ENCODE results near the gene SP4. TPM values are rescaled to one million over a fixed set of nuclear protein-coding genes. Genes with fewer than 3 reads are reported as not detected.

Gene SP4
- total RNA-seq, 4 donors from 2014 or later = 8.0 to 44.9 (median 14.0) TPM

DNA sequence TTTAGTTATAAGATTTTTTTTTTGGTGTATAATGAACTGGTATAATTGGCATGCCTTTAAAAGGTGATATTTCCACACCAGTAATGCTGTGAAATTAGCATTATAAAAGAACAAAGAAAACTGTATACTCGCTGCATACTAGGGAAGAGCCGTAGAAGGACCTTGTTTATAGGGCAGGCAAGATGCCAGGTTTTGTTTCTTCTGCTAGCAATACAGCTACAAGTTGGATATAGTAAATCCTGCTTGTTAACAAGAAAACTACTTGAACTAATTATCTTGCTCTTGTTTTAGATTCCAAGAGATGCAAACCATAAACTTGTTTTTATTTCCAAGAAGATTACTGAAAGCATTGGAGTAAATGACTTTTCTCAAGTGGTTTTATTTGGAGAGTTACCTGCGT, 116.8 kb downstream of the SP4 start:
- Histone ChIP-seq H3K27ac (replicated peaks in 1 of 4) (peak overlapping the region in 2 of 4 donors; percentile 61 to 78), H3K27me3 (peaks cover 0 to 12% (median 0%) of the 10 kb centered on the region in 4 donors), H3K4me1 (peaks cover 13 to 31% (median 16%) of the 10 kb centered on the region in 4 donors), H3K4me3 (peak overlapping the region; percentile 61 to 74 (median 68)), H3K36me3 (no peaks in the 10 kb centered on the region), H3K9me3 (no peaks in the 10 kb centered on the region)
- intact Hi-C loops (cut with DNase I) = loop anchor here (10.0 kb wide), 1 partner anchor 230 kb away; no protein-coding TSS in a partner anchor
- no peak for TF ChIP-seq EP300 (IDR thresholded peaks at IDR 0.05)
- TF ChIP-seq POLR2A (IDR thresholded peaks at IDR 0.05; ENCODE audit: low read depth) = no peak
- no peak for TF ChIP-seq POLR2AphosphoS5 (IDR thresholded peaks at IDR 0.05)
- TF ChIP-seq, protein P1, sequence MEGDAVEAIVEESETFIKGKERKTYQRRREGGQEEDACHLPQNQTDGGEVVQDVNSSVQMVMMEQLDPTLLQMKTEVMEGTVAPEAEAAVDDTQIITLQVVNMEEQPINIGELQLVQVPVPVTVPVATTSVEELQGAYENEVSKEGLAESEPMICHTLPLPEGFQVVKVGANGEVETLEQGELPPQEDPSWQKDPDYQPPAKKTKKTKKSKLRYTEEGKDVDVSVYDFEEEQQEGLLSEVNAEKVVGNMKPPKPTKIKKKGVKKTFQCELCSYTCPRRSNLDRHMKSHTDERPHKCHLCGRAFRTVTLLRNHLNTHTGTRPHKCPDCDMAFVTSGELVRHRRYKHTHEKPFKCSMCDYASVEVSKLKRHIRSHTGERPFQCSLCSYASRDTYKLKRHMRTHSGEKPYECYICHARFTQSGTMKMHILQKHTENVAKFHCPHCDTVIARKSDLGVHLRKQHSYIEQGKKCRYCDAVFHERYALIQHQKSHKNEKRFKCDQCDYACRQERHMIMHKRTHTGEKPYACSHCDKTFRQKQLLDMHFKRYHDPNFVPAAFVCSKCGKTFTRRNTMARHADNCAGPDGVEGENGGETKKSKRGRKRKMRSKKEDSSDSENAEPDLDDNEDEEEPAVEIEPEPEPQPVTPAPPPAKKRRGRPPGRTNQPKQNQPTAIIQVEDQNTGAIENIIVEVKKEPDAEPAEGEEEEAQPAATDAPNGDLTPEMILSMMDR (IDR thresholded peaks at IDR 0.05) = no peak
- 58% methylated on average over 3 of the region's 3 CpGs for WGBS
- DNase-seq (ENCODE audit: extremely low spot score) = no peak

DNA sequence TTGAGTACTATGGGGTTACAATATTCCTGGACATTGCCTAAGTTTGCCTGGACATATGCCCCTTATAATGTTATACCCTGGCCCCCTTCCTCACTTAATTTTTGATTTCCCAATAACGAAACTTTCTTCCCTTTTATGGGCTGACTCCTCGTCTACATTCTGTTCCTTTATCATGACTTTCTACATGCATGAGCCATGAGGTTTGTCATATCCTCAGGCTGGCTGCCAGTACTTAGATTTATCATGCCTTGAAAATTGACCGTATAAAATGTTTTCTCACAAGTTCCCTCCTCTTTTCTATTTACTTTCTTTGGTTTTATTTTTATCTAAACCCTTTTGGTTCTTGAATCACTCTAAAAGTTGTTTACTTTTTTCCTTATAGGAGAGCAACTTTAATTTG, 119.6 kb downstream of the SP4 start:
- H3K9me3 ChIP-seq = no peaks in the 10 kb centered on the region
- H3K4me1 ChIP-seq = peaks cover 13 to 29% (median 15%) of the 10 kb centered on the region in 4 donors
- intact Hi-C loops (cut with DNase I) = loop anchor here (10.0 kb wide), 1 partner anchor 227 kb away; no protein-coding TSS in a partner anchor
- no peaks in the 10 kb centered on the region for H3K36me3 ChIP-seq
- no peak for DNase-seq (ENCODE audit: extremely low spot score)
- H3K27ac ChIP-seq (replicated peaks in 1 of 4) = no peak overlapping the region
- no peak overlapping the region for H3K4me3 ChIP-seq
- H3K27me3 ChIP-seq = peaks cover 0 to 12% (median 0%) of the 10 kb centered on the region in 4 donors
- WGBS = 54% methylated on average over 3 of the region's 3 CpGs
- TF ChIP-seq POLR2AphosphoS5 (IDR thresholded peaks at IDR 0.05) (no peak), POLR2A (IDR thresholded peaks at IDR 0.05; ENCODE audit: low read depth) (no peak)

DNA sequence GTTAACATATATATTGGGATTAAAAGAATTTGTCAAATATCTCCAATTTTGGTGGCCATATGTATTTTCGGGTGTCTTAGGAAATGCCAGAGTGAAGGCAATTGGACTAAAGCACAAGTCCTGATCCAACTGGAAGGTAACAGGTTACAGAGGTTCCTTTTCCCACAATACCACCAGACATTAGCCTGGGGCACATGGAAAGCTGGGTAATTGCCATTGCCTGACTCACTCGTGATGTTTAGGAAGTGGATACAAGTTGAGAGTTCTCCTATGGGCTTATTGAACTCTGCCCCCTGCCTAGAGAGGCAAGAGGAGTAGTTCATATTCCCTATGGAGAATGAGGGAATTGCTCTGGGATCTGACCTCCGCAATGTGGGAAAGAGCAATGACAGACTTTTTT, 120.6 kb downstream of the SP4 start:
- no peak for TF ChIP-seq EP300 (IDR thresholded peaks at IDR 0.05)
- TF ChIP-seq, protein P1 (IDR thresholded peaks at IDR 0.05) = no peak
- Histone ChIP-seq H3K4me1 (peaks cover 5 to 19% (median 5%) of the 10 kb centered on the region in 4 donors), H3K36me3 (no peaks in the 10 kb centered on the region), H3K27me3 (peaks cover 0 to 2% (median 0%) of the 10 kb centered on the region in 4 donors), H3K4me3 (no peak overlapping the region), H3K9me3 (no peaks in the 10 kb centered on the region), H3K27ac (replicated peaks in 1 of 4) (no peak overlapping the region)
- intact Hi-C loops (cut with DNase I) = loop anchor here (10.0 kb wide), 1 partner anchor 226 kb away; no protein-coding TSS in a partner anchor
- DNase-seq (ENCODE audit: extremely low spot score) = no peak
- WGBS = 70% methylated on average over 3 of the region's 3 CpGs

DNA sequence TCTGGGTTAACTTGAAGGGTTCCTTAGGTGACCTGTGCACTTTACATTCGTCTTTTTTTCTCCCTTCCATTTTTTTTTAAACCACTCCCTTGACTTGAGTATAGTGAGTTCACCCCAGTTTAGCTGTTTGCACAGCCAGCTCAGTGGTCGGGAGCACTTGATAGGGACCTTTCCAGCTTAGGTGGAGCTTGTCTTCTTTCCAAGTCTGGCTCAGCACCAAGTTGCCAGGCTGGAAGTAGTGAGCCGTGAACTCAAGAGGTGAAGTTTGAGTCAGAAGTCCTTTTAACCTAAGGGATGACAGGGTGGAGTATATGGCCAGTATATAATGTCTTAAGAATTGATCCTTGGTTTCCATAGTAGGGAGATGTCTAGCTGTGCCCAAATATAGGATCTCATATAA, 122.2 kb downstream of the SP4 start:
- H3K9me3 ChIP-seq = no peaks in the 10 kb centered on the region
- H3K27ac ChIP-seq (replicated peaks in 1 of 4) = no peak overlapping the region
- intact Hi-C loops (cut with DNase I) = no loop called here
- no peaks in the 10 kb centered on the region for H3K27me3 ChIP-seq
- TF ChIP-seq POLR2AphosphoS5 (IDR thresholded peaks at IDR 0.05) (no peak), EP300 (IDR thresholded peaks at IDR 0.05) (no peak), POLR2A (IDR thresholded peaks at IDR 0.05; ENCODE audit: low read depth) (no peak)
- TF ChIP-seq, protein P1 (IDR thresholded peaks at IDR 0.05) = no peak
- no peak for DNase-seq (ENCODE audit: extremely low spot score)
- peaks cover 0 to 4% (median 0%) of the 10 kb centered on the region in 4 donors for H3K4me1 ChIP-seq
- 93% methylated on average over 3 of the region's 3 CpGs for WGBS
- H3K4me3 ChIP-seq = no peak overlapping the region
- H3K36me3 ChIP-seq = no peaks in the 10 kb centered on the region

DNA sequence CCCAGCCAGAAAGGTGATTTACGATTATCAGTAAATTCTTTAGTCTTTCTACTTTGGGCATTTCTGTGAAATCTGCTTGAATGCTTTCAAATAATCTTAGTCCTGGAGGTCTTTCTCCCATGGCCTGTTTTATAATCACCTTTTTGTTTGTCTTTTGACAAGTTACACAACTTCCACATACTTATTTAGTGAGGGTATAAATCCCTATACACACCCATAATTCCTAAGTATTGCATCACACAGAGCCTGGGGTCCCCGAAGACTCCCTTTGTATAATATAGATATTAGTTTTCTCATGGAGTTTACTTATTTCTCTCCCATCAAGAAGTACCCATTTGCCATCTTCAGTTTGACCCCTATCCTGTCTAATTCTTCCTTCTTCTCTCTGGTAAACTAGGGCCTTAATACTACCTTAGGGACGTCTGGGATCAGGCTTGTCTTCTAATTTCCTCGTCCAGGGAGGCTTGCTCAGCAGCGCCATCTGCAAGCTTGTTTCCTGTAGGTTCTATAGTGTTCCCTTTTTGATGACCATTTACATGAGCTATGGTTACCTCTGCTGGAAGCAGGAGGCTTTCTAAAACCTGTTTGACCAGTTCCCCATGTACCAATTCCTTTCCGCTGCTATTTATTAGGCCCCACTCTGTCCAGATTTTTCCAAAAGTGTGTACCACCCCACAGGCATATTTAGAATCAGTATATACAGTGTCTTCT, 123.1 kb downstream of the SP4 start:
- 69% methylated on average over 6 of the region's 6 CpGs for WGBS
- Histone ChIP-seq H3K9me3 (no peaks in the 10 kb centered on the region), H3K4me3 (no peak overlapping the region), H3K4me1 (no peaks in the 10 kb centered on the region), H3K27ac (replicated peaks in 1 of 4) (no peak overlapping the region), H3K27me3 (no peaks in the 10 kb centered on the region), H3K36me3 (peaks cover 0 to 5% (median 0%) of the 10 kb centered on the region in 4 donors)
- intact Hi-C loops (cut with DNase I) = no loop called here
- DNase-seq (ENCODE audit: extremely low spot score) = no peak
- TF ChIP-seq POLR2A (IDR thresholded peaks at IDR 0.05; ENCODE audit: low read depth) (no peak), EP300 (IDR thresholded peaks at IDR 0.05) (no peak), POLR2AphosphoS5 (IDR thresholded peaks at IDR 0.05) (no peak)
- TF ChIP-seq, protein P1 (IDR thresholded peaks at IDR 0.05) = no peak

Measured in esophagus muscularis mucosa (tissue), 4 donors.